ENCODE measurements around the gene FBLN5. TPM values are rescaled to one million over a fixed set of nuclear protein-coding genes. Genes with fewer than 3 reads are reported as not detected.

FBLN5 gene
- total RNA-seq, 1 donor from 2014 or later = 1.8 TPM

GRCh38 chr14:91831337-91831736 is 116.2 kb downstream of the FBLN5 start:
- DNase-seq (ENCODE audit: low read depth in 2 of 2) = no peak

GRCh38 chr14:91830777-91831176 is 116.7 kb downstream of the FBLN5 start:
- DNase-seq (ENCODE audit: low read depth in 2 of 2) = no peak

GRCh38 chr14:91829511-91829910 is 118.0 kb downstream of the FBLN5 start:
- no peak for DNase-seq (ENCODE audit: low read depth in 2 of 2)

- no peak for DNase-seq (ENCODE audit: low read depth in 2 of 2)
Observed at GRCh38 chr14:91827746-91828145, 119.7 kb downstream of the FBLN5 start.

Other genes starting within 250 kb of the FBLN5 start
- 3.6 TPM in 1 of 2 replicates, not detected in the other for gene CATSPERB, start 215.6 kb downstream of the FBLN5 start, total RNA-seq
- gene TC2N, start 80.2 kb downstream of the FBLN5 start, total RNA-seq = 1.7 and 46.2 TPM in 2 replicates
- 12.9 and 23.8 TPM in 2 replicates for gene TRIP11, start 92.4 kb upstream of the FBLN5 start, total RNA-seq
- 29.9 and 107 TPM in 2 replicates for gene ATXN3, start 158.9 kb upstream of the FBLN5 start, total RNA-seq
- 318 and 327 TPM in 2 replicates for gene NDUFB1, start 174.0 kb upstream of the FBLN5 start, total RNA-seq
- 17.2 and 18.5 TPM in 2 replicates for gene CPSF2, start 174.3 kb upstream of the FBLN5 start, total RNA-seq

Data from lung microvascular endothelial cell (primary cell).